Esophagus squamous epithelium (tissue), 5 donors: Measurements from ENCODE around the gene DGUOK. TPM values are rescaled to one million over a fixed set of nuclear protein-coding genes. Genes with fewer than 3 reads are reported as not detected.
"Not testable (repeated sequence)": the region's sequence is repeated elsewhere in the genome, so short reads cannot be mapped to it uniquely, and the experiment has no call there.

Experiments used
- DNase-seq: peaks from one replicate; lab custom pipeline; 2025; lab: John Stamatoyannopoulos, UW
- H3K27ac ChIP-seq, 4 donors: fragments of 200-600 bp; sonication (generic); one replicate each; pipeline ENCODE4 v1.5.1; 2016 to 2019; ENCODE audit warnings: mild to moderate bottlenecking in 1 of 4
- H3K27me3 ChIP-seq, 4 donors: fragments of 200-600 bp; sonication (generic); 1 replicate in 3 of 4; 2 replicates in 1 of 4; pipeline versions ENCODE4 v1.5.1 to v1.6.0; 2017 to 2021; ENCODE audit warnings: antibody characterized with exemption in 1 of 4
- H3K36me3 ChIP-seq, 3 donors: fragments of 200-600 bp; sonication (generic); one replicate each; pipeline ENCODE4 v1.5.1; 2016 to 2019
- H3K4me1 ChIP-seq, 3 donors: fragments of 200-600 bp; sonication (generic); one replicate each; pipeline ENCODE4 v1.5.1; 2017 to 2019
- H3K4me3 ChIP-seq, 4 donors: fragments of 200-600 bp; sonication (generic); 1 replicate in 3 of 4; 2 replicates in 1 of 4; pipeline ENCODE4 v1.5.1; 2016 to 2019; ENCODE audit warnings: mild to moderate bottlenecking in 2 of 4, moderate library complexity in 1 of 4
- H3K9me3 ChIP-seq, 3 donors: fragments of 200-600 bp; sonication (generic); one replicate each; pipeline ENCODE4 v1.5.1; 2016 to 2019
- CTCF ChIP-seq, 6 experiments: fragments of 450-650 bp in 4 of 6; fragments of 200-600 bp in 2 of 6; sonication (generic) in 2 of 6; IDR thresholded peaks; one replicate each; pipeline ENCODE4 v1.5.1; 2016 to 2019; ENCODE audit warnings: antibody characterized with exemption in 6 of 6, mild to moderate bottlenecking in 4 of 6, moderate library complexity in 4 of 6
- POLR2A ChIP-seq, 4 donors: fragments of 450-650 bp; IDR thresholded peaks; one replicate each; pipeline ENCODE4 v1.6.1; 2017; ENCODE audit warnings: antibody characterized with exemption in 4 of 4, mild to moderate bottlenecking in 4 of 4, moderate library complexity in 3 of 4
- WGBS, 2 donors: methylation state at CpG; one replicate each; pipeline ENCODE4 v1.1.5; 2018; 5-methylcytosine and 5-hydroxymethylcytosine counted together
- intact Hi-C: fragments of 100-400 bp; cut with DNase I; formaldehyde crosslinking; loops from one replicate; pipeline ENCODE4 v1.15.0; 2022
- total RNA-seq, 4 donors: library from RNA; depleted of rRNA; stranded (reverse); fragments of >200 nt; gene quantifications; one replicate each; pipeline ENCODE4 v1.1.0, GENCODE V29; 2016
- donor health status: DM: yes; HTN: yes; CAD: no.

The DGUOK gene
- total RNA-seq, 4 donors from 2014 or later, result 23.5 to 53.4 (median 40.2) TPM

- peak overlapping the region in 2 of 4 donors; percentile 17 to 27 for H3K27ac ChIP-seq
- H3K36me3 ChIP-seq, result no peaks in the 10 kb centered on the region
- no peaks in the 10 kb centered on the region for H3K9me3 ChIP-seq
- no peaks in the 10 kb centered on the region for H3K27me3 ChIP-seq
- WGBS, 2 donors, result 74 to 83% methylated on average over 3 to 4 of the region's 4 CpGs
- H3K4me3 ChIP-seq, result no peak overlapping the region
- no peak for TF ChIP-seq POLR2A (IDR thresholded peaks at IDR 0.05)
- no peak for DNase-seq
- intact Hi-C loops, result no loop called here
- H3K4me1 ChIP-seq, result peaks cover 0 to under 1% (median 0%) of the 10 kb centered on the region in 3 donors
Measured at GRCh38 chr2:73902284-73902683, 24.4 kb upstream of the DGUOK start.

GRCh38 chr2:73903313-73903712 is 23.4 kb upstream of the DGUOK start:
- 61 to 74% methylated on average over 4 of the region's 4 CpGs for WGBS, 2 donors
- intact Hi-C loops, result no loop called here
- H3K9me3 ChIP-seq, result no peaks in the 10 kb centered on the region
- TF ChIP-seq POLR2A (IDR thresholded peaks at IDR 0.05) (no peak), CTCF (IDR thresholded peaks at IDR 0.05) (no peak)
- no peak overlapping the region for H3K4me3 ChIP-seq
- peaks cover 0 to 6% (median 3%) of the 10 kb centered on the region in 3 donors for H3K4me1 ChIP-seq
- H3K36me3 ChIP-seq, result no peaks in the 10 kb centered on the region
- DNase-seq, result no peak
- no peaks in the 10 kb centered on the region for H3K27me3 ChIP-seq
- no peak overlapping the region for H3K27ac ChIP-seq

- H3K36me3 ChIP-seq, H3K4me3 ChIP-seq, DNase-seq, H3K27ac ChIP-seq, H3K9me3 ChIP-seq, intact Hi-C loops, H3K27me3 ChIP-seq: not testable (repeated sequence)
- 69 to 81% methylated on average over 4 to 5 of the region's 5 CpGs for WGBS, 2 donors
- peaks cover 0 to 14% (median 3%) of the 10 kb centered on the region in 3 donors for H3K4me1 ChIP-seq
Measured at GRCh38 chr2:73903949-73904613, 22.6 kb upstream of the DGUOK start.

GRCh38 chr2:73904952-73905351 is 21.7 kb upstream of the DGUOK start:
- Histone ChIP-seq H3K27ac (no peak overlapping the region), H3K4me1 (peaks cover 0 to 16% (median 3%) of the 10 kb centered on the region in 3 donors), H3K9me3 (no peaks in the 10 kb centered on the region), H3K4me3 (no peak overlapping the region), H3K27me3 (no peaks in the 10 kb centered on the region), H3K36me3 (no peaks in the 10 kb centered on the region)
- intact Hi-C loops, result no loop called here
- DNase-seq, result no peak
- WGBS, 2 donors, result 63 to 81% methylated on average over 1 of the region's 1 CpG
- TF ChIP-seq CTCF (IDR thresholded peaks at IDR 0.05) (no peak), POLR2A (IDR thresholded peaks at IDR 0.05) (no peak)

- Histone ChIP-seq H3K4me1 (peaks cover 0 to 16% (median 3%) of the 10 kb centered on the region in 3 donors), H3K27me3 (no peaks in the 10 kb centered on the region), H3K36me3 (no peaks in the 10 kb centered on the region), H3K9me3 (no peaks in the 10 kb centered on the region), H3K4me3 (no peak overlapping the region), H3K27ac (peak overlapping the region in 2 of 4 donors; percentile 10 to 47)
- 63 to 73% methylated on average over 5 of the region's 5 CpGs for WGBS, 2 donors
- intact Hi-C loops, result no loop called here
- no peak for DNase-seq
- no peak for TF ChIP-seq CTCF (IDR thresholded peaks at IDR 0.05)
- no peak for TF ChIP-seq POLR2A (IDR thresholded peaks at IDR 0.05)
Measured at GRCh38 chr2:73906847-73907505, 19.7 kb upstream of the DGUOK start.

GRCh38 chr2:73907840-73908452 is 18.7 kb upstream of the DGUOK start:
- Histone ChIP-seq H3K27me3 (no peaks in the 10 kb centered on the region), H3K4me1 (peaks cover 0 to 16% (median 3%) of the 10 kb centered on the region in 3 donors), H3K36me3 (no peaks in the 10 kb centered on the region), H3K27ac (peak overlapping the region in 2 of 4 donors; percentile 44 to 47), H3K9me3 (no peaks in the 10 kb centered on the region), H3K4me3 (no peak overlapping the region)
- TF ChIP-seq CTCF (IDR thresholded peaks at IDR 0.05) (peak in 3 of 6 experiments; percentile 16 to 38 (median 18)), POLR2A (IDR thresholded peaks at IDR 0.05) (no peak)
- no peak for DNase-seq
- 52 to 63% methylated on average over 3 to 5 of the region's 5 CpGs for WGBS, 2 donors
- intact Hi-C loops, result no loop called here
